Putamen (tissue), 1 donor: ENCODE data around the gene EHD4.

ENCODE experiments used
- DNase-seq: peaks from one replicate; pipeline ENCODE4 v3.0.0-alpha.2; 2016; ENCODE audit warnings: low spot score

The EHD4 gene

DNA sequence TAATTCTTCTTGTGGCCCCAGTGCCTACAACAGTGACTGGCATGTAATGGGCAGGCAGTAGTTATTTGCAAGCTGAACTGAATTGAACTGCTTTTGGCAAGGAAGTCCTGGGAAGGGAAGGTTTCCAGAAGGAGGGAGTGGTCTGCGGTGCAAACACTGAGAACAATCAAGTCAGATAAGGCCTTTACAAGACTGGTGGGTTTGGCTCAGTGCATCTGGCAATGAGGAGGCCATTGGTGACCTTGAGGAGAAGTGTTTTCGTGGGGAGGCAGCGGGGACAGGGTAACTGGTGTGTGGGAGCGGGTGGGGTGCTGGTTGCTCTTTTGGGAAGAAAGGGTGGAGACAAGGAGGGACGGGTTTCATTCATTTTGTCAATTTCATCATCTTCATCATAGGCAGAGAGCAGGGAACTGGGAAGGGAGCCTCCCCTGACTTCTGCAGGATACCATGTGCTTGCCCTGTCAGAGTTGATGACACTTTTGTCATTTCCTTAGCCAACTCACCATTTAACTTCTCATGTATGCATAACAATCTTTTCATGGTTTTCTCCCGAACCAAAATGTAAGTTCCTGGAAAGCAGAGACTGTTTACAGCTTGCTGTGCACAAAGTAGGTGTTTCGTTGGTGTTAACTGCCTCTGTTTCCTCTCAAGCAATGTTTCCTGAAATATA lies 8.4 kb upstream of the EHD4 start:
- DNase-seq: no peak

DNA sequence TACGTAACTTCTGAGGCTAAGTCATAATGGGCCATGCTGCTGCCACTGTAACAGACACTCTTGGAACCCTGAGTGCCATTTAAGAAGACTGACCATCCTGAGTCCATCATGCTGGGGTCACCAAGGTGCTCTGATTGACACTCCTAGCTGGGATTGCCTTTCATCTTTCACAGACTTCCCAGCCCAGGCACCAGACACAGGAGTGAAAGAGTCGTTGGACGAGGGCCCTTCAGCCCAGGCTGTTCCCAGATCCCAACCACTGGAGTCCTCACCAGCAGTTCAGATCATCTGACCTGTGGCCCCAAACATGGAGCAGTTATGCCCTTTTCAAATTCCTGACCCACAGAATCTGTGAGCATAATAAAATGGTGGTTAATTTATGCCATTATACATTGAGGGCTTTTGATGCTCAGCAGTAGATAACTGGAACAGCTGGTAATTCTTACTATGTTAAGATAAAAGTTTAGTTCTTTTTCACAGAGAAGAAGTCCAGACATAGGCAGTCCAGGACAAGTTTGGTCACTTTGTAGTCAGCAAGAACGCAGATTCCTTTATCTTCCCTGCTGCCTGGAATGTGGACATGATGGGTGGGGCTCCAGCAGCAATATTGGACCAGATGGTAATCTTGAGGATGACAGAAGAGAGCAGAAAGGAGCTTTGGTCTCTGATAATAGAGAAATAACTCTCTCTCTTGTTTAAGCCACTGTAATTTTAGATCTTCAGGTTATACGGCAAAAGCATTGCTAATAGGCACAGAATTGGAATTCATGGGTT lies 7.3 kb upstream of the EHD4 start:
- DNase-seq: no peak

DNA sequence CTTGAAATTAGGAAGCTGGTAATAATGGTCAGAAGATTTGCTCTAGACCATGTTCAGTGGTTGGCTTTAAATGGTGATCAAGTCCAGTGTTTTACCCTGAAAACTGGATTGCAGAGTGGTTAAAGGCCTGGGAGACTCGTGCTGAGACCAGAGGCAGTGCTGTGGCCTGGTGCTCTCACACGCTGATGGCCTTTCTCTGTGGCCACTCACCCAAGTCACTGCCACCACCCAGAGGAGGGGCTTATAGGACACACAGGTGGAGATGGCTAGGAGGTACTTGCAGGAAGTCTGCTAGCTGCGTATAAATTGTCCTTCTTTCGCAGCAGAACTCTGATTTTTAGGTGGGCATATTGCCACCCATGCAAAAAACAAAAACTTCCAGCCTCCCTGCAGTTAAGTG lies 6.2 kb upstream of the EHD4 start:
- DNase-seq: no peak

DNA sequence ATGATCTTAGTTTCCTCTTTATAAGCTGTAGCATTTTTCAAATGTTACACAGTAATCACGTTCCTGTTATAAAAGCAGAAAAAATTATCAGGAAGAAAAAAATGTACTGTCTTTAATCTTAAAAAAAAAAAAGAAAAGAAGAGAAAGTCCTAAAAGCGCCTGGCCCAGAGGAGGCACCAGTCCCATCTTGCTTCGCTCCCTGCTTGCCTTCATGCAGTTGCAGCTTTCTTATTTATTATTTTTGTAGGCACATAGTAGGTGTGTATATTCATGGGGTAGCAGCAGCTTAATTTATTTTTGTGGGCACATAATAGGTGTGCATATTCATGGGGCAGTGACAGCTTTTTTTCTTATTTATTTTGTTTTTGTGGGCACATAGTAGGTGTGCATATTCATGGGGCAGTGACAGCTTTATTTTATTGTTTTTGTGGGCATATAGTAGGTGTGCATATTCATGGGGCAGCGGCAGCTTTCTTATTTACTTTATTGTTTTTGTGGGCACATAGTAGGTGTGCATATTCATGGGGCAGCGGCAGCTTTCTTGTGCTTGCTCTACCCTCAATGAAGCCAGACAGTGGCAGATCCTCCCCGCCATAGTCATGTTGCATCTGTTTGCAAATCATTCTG lies 5.5 kb upstream of the EHD4 start:
- DNase-seq: no peak

DNA sequence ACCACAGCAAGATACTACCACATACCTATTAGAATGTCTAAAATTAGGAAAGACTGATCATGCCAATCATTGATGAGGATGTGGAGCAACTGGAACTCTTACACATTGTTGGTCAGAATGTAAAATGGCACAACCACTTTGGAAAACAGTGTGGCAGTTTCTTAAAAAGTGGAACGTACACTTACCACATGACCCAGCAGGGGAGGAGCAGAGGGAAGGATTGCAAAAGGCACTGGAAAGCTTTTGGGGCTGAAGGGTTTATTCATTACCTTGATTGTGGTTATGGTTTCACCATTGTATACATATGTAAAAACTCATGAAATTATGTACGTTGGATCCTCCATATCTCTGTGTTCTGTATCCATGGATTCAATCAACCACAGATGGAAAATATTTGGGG lies 3.3 kb upstream of the EHD4 start:
- no peak for DNase-seq

DNA sequence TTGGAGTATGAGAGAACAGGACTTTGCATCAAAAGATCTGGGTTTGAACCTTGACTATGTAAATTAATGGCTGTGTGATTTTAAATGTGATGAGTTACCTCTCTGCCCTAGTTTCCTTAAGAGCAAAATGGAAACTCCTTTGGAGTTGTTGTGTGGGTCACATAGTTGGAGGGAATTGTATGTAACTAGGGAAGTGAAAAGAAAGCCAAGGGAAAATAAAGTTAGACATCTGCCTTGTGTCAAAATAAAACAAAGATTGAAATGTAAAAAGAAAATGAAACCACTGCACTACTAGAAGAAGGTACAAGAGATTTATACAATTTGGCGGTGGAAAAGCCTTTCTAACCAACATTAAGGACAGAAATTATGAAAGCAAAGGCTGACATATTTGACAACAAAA lies 1.7 kb upstream of the EHD4 start:
- no peak for DNase-seq

DNA sequence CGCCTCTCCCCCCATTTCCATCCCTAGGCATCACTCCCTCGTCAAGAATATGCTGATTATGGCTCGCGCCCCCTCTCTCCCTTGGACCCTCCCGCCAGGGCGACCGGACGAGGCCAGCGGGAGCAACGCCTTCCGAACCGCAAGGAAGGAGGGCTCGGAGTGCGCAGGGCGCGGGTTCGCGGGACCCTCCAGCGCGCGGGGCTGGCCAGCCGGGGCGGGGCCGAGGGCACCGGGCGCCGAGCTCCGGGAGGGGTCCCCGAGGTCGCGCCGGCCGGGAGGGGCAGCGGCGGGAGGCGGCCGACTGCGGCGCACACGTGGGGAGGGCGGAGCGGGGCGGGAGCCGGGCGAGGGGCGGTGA lies 483 bp downstream of the EHD4 start:
- DNase-seq: no peak

DNA sequence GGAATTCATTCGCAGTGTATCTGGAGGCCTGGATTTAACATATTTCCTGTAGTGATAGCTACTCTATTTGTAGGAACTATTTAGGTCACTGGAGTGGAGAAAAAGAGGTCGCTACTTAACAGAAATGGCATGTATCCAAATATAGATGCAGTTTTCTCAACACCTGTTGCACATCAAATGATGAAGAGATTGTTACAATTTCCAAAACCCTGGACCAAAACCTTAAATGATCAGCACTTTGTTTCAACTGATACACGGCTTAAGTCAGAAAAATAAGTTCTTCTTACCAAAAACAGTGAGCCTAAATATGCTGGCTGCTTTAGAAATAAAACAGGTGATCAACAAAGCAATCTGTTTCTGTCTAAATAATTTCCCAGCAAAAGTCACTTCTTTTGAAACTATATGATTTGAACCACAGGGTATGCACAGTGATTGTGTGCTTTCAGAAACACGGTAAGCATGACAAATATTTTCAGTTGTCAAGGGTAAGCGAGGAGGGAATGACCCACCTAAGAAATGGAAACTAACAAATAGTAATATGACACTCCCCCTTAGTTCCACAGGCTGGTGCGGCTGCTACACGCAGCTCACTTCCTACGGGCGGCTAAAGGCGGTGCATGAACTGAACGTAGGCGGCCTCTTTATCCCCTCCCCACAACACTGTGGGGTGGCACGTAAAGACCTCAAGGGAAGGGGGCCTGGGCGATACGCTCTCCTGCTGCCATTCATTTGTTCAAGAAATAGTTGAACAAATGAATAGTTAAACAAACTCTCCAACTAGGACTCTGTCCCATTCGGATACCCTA lies 1.1 kb downstream of the EHD4 start:
- DNase-seq: no peak

DNA sequence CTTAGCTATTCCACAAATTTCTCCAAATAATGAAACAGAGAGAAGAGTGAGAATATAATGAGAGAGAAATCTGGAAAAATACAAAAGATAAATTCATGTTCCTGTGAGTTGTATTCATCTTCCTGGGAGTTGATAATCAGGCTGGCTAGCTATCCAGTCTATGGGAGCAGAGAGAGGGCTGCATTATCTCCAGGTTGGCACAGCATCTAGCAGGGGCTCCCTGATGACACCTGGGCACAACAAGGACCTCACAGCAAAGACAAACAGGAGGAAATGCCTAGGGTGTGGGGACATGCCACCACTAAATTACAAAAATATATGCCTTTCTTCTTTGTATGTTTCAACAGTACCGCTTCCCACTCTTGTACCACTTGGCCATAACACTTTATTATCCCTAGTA lies 1.9 kb downstream of the EHD4 start:
- DNase-seq: no peak

DNA sequence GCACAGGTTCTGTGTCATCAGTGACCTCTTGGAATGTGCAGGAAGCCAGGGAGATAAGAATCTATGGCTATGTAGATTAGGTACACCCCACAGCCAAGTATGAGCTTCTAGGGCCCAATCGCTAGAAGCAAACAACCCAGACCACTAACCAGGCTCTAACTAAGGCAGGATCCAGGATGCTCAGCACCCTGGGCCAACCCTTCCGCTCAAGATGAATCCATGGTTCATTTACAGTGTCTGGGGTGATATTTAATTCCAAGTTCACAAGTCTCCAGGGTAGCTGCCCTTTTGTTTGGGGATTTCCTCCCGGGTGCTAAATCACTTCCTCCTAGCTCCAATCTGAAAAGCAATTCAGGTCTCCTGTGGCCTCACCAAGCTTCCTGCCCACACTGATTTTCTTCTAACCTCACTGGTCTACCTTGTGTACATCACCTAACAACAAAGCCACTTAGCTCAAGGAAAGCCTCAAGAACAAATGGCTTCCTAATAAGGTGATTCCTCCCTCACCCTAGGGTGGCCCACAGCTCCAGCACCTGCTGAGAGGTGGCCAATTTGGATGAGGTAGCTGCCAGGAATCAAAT lies 2.4 kb downstream of the EHD4 start:
- DNase-seq: no peak

DNA sequence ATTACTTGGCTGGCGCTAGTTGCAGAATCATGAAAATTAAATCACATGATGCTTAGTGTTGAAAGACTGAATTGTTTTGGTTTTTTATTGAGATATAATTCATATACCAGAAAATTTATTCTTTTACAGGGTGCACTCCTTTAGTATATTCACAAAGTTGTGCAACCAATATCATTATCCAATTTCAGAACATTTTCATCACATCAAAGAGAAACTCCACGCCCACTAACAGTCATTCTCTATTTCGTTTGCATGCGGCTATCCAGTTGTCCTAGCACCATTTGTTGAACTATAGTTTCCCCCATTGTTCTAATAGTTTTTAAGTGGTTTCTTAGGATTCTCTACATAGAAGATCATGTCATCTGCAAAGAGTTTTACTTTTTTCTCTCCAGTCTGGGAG lies 3.7 kb downstream of the EHD4 start:
- no peak for DNase-seq

DNA sequence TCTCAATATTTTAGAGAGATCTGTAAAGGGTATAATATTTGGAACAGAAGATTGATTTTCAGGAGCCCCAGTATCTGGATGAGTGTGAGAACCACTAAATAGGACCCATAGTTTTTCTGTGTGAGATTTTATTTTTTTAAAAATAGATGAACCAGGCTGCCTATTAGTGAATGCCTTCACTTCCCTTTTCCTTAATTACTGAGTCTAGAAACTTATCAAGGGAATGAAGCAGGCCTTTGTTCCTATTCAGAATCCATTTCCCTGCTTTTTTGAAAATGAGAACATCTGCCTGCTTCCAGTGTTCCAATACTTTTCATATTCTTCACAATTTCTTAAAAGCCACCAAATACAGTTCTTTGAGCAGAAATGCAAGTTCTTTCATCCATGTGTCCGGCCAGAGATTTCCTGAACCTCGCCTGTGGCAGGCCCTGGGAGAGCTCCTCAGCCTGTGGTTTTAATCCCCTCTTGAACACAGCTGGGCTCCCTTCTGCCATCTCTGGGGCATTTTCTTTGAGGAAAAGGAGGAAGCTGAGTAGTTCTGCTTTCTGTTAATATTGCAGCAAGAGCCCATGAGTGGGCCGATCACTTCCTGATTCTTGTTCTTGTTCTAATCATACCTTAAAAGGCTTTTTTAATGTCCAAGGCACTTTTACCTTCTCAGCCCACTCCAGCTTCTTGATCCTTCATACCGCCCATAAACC lies 4.7 kb downstream of the EHD4 start:
- DNase-seq: peak; percentile 33

DNA sequence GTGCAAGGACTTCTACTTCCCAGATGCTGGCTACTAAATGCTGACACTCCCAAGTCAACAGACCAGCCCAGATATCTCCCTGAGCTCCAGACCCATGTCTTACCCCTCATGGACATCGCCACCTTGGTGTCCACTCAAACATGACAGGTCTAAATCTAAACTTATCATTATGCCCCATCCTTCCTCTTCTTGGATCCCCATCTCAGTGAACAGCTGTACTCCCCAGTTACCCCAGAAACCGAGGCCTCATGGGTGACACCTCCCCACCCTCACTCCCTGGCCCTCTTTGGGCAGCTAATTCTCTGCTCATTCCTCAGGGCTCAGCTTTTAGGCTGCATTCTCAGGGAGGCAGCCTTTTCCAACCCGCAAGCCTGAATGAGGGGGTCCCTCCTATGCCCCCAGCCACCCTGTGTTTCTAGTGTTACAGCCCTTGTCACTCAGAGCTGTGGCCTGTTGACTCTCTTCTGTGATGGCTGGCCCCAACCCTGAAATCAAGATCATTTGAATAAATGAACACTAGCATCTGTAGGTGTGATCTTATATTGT lies 5.4 kb downstream of the EHD4 start:
- no peak for DNase-seq

DNA sequence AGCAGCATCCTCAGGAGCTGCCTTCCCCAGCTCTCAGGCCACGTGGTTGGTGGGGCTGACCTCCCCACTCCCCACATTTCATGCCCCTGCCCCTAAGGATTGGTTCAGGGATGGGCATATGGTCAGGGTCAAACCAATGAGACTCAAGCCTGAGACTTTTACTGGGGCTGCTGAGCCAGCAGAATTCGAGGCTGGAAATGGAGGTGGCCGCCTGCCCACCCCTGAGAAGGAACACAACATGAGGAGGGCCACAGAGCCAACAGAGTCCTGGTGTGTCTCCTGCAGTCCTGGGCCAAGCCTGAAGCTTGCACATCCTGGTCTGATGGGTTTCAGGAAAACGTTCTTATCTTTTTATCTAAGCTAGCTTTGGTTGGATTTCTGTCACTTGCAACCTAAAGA lies 5.9 kb downstream of the EHD4 start:
- DNase-seq: no peak

DNA sequence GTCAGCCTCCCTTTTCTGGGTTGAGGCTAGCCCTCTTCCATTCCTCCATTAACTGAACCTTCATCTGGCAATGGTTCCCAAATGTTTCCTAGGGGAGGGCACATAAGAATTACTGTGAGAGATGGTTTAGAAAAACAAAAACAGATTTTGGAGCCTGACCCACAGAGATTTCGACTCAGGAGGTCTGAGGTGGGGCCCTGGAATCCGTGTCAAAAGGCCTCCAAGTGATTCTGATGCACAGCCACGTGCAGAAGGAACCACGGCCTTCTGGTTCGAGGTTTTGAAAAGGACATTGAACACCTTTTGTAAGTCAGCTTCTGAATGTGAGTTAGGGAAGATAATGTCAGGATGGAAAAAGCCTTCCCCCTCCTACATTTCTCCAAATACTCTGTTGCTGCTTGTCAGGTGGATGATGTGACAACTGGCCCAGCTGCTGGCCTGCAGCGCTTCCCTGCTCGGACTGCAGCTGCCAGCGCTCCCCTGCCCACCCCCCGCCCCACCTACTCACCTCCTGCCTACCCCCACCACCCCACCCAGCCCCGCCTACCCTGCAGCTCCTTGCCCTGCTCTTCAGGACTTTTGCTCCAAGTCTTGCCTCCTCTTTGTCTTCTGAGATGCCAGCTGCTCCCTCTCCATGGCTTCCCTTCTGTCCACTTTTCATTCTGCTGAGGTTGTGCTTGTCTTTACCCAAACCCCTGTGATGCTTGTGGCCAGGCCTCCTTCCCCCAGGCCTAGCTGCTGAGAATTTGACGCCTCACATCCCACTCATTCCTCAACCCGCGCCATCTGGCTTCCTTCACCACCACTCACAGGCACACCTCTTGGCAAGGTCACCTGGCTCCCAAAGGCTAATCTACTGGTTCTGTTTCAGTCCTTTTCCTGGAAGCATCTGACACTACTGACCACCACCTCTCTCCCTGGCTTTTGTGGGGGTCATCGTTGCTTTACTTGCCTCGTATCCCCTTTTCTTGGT lies 6.6 kb downstream of the EHD4 start:
- no peak for DNase-seq

DNA sequence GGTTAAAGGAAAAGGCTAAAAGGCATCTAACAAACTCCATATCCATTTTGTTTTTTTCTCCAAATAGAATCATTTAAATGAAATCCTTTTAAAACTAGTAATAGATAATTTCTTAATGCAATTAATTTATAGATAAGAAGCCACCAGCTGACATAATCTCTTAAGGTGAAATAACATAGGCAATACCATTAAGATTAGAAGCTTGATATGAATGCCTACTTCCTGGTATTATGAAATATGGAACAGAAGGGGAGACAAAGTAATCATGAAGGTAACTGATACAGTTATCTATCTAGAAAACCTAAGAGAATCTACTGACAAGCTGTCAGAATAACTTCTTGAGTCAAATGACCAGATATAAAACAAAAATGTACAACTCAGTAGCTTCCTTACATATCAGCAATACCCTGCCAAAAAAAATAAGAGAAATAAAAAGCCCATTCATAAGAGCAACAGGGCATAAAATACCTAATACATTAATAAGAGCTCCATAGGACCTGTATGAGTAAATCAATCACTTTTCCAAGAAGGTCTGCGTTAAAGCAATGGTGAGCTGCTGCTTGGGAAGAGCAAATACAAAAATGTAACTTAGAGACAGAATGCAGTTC lies 10.7 kb downstream of the EHD4 start:
- DNase-seq: no peak

DNA sequence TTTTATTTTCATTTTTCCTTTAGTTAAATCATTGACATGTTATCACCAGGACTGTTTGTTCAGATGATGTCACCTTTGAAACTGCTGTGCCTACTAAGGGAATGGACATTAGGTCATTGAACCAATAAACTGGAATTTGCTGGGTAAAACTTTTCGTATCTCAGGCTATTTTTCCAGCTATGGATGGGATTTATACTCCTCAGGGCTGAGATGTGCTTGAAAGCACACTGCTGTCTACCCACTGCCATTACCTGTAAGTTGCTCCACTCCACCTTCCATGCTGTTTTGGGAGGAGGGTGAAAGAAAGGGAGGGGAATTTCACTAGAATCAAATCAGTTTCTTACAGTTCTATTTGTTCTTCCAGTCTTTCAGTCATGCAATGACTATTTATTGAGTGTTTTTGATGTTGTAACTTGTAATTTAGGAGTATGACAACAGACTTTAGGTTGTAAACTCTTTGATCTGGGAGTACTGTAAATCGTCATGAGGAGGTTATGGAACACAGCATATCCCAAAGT lies 11.3 kb downstream of the EHD4 start:
- DNase-seq: no peak

DNA sequence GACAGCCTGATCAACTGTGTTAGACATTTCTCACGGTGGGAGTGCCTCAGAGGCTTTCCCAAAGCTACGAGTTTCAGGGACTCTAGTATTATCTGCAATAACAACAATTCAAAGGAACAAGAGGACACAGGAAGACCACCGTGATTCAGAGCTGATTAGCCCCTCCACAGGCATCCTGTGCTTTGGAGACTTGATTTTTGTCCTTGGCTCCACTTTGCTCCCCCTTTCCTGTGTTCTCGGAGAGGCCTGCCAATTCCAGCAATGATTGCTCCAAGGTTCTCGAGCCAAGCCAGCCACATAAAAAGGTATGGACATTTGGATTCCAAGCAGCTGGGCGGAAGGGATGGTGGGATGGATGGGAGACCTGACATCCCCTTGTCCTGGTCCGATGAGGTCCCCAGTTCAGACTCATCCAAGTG lies 14.3 kb downstream of the EHD4 start:
- no peak for DNase-seq
